Stimulated activated memory B cell treated with anti-CD40 and anti-IgM and Interleukin-4, amounts not matched to agents 10 μg/mL and 1 μg/mL and 100 μg/mL, for 72 hours (primary cell): ENCODE results near the gene GSTP1.
"Not testable (repeated sequence)": the region's sequence is repeated elsewhere in the genome, so short reads cannot be mapped to it uniquely, and the experiment has no call there.

Experiments used
- ATAC-seq: fragments of 150-1000 bp; cut with Tn5 transposase; 2 replicates; pipeline ENCODE4 v1.10.0; 2021
- H3K27ac Mint-ChIP-seq: one replicate; pipeline ENCODE4 v1.8.0; 2022; ENCODE audit warnings: mild to moderate bottlenecking, mixed read lengths
- H3K27me3 Mint-ChIP-seq: one replicate; pipeline ENCODE4 v1.8.0; 2022; ENCODE audit warnings: mixed read lengths
- H3K36me3 Mint-ChIP-seq: one replicate; pipeline ENCODE4 v1.8.0; 2022; ENCODE audit warnings: mixed read lengths
- H3K4me1 Mint-ChIP-seq: one replicate; pipeline ENCODE4 v1.8.0; 2022; ENCODE audit warnings: mixed read lengths
- H3K4me3 Mint-ChIP-seq: one replicate; pipeline ENCODE4 v1.8.0; 2022; ENCODE audit warnings: mild to moderate bottlenecking, moderate library complexity, mixed read lengths
- H3K9me3 Mint-ChIP-seq: one replicate; pipeline ENCODE4 v1.8.0; 2022; ENCODE audit warnings: mixed read lengths

GSTP1 gene

DNA sequence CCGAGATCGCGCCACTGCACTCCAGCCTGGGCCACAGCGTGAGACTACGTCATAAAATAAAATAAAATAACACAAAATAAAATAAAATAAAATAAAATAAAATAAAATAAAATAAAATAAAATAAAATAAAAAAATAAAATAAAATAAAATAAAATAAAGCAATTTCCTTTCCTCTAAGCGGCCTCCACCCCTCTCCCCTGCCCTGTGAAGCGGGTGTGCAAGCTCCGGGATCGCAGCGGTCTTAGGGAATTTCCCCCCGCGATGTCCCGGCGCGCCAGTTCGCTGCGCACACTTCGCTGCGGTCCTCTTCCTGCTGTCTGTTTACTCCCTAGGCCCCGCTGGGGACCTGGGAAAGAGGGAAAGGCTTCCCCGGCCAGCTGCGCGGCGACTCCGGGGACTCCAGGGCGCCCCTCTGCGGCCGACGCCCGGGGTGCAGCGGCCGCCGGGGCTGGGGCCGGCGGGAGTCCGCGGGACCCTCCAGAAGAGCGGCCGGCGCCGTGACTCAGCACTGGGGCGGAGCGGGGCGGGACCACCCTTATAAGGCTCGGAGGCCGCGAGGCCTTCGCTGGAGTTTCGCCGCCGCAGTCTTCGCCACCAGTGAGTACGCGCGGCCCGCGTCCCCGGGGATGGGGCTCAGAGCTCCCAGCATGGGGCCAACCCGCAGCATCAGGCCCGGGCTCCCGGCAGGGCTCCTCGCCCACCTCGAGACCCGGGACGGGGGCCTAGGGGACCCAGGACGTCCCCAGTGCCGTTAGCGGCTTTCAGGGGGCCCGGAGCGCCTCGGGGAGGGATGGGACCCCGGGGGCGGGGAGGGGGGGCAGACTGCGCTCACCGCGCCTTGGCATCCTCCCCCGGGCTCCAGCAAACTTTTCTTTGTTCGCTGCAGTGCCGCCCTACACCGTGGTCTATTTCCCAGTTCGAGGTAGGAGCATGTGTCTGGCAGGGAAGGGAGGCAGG is at the start of gene GSTP1:
TSS of gene GSTP1 (plus strand) at position 566 of the 958 bp plus-strand sequence. CDS start at position 598, 32 bp downstream.
- peaks cover 6% of the 10 kb centered on the region for H3K9me3 Mint-ChIP-seq
- H3K4me1 Mint-ChIP-seq: peaks cover 76% of the 10 kb centered on the region
- H3K27me3 Mint-ChIP-seq: peaks cover 16% of the 10 kb centered on the region
- H3K4me3 Mint-ChIP-seq: peak within 1 kb of the TSS; percentile 88
- H3K27ac Mint-ChIP-seq: peak within 1 kb of the TSS; percentile 98
- H3K36me3 Mint-ChIP-seq: peaks cover 30% of the 10 kb centered on the region
- ATAC-seq: peak; percentile 83

DNA sequence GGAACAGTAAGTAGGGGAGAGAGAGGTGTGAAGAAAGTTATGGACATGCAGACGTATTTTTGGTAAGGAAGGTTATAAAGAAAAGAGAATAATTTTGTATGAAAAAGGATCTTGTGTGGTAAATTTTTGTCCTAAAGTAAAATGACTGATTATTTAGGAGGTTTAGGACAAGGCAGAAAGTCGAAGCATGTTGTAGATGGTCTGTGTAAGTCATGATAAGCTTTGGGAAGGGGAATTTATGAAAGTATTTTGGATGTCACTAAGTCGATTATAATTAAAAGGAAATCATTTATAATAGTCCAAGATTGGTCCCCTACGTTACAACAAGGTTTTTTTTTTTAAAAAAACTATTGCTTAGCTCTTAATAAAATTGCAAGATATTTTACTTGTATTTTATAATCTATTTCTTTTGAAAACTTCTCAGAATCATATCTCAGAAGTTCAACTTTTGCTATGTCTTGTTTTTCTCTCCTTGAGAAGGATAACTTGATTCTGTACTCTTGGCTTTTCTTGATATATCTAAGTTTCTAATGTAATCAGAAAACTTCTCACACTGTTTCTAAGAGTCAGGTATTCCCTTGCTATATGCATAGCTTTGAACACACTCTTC is 49.4 kb upstream of the GSTP1 start:
- H3K27me3 Mint-ChIP-seq: peaks cover 29% of the 10 kb centered on the region
- no peaks in the 10 kb centered on the region for H3K4me1 Mint-ChIP-seq
- no peak overlapping the region for H3K27ac Mint-ChIP-seq
- no peak overlapping the region for H3K4me3 Mint-ChIP-seq
- peaks cover 13% of the 10 kb centered on the region for H3K9me3 Mint-ChIP-seq
- no peak for ATAC-seq
- no peaks in the 10 kb centered on the region for H3K36me3 Mint-ChIP-seq

DNA sequence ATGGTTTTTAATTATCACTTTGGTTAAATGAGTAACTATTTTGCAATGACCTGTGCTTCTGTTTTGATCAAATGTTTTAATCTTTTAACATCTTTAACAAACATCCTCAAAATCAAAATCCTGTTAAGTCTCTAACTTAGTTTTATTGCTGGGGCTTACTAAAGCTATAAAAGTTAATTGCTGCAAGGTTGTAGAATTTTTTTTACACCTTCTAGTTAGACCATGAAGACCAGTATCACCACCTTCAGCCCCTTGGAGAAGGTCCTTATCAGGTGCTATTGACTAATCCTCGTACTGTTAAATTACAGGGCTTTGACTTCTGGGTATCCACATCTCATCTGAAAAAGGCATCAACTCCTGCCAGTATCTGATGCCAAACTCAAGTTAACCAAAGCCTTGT is 48.1 kb upstream of the GSTP1 start:
- Mint-ChIP-seq H3K4me1 (no peaks in the 10 kb centered on the region), H3K36me3 (no peaks in the 10 kb centered on the region), H3K27me3 (peaks cover 23% of the 10 kb centered on the region), H3K27ac (no peak overlapping the region), H3K4me3 (no peak overlapping the region), H3K9me3 (peaks cover 13% of the 10 kb centered on the region)
- no peak for ATAC-seq

DNA sequence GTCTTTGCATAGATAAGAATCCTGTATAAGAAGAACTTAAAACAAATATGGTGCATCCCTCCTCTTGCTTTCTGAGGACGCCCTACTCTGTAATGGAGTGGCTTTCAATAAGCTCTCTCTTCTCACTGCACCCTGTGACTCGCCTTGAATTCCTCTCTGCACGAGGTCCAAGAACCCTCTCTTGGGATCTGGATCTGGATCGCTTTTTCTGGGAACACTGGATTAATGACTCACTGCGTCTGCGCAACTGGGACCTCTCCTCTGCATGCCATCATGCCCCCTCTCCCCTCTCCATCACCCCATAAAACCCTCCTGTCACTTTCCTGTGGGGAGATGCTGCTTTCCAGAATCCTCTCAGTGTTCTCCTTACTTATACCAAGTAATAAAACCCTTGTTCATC is 45.3 kb upstream of the GSTP1 start:
- H3K4me3 Mint-ChIP-seq: no peak overlapping the region

DNA sequence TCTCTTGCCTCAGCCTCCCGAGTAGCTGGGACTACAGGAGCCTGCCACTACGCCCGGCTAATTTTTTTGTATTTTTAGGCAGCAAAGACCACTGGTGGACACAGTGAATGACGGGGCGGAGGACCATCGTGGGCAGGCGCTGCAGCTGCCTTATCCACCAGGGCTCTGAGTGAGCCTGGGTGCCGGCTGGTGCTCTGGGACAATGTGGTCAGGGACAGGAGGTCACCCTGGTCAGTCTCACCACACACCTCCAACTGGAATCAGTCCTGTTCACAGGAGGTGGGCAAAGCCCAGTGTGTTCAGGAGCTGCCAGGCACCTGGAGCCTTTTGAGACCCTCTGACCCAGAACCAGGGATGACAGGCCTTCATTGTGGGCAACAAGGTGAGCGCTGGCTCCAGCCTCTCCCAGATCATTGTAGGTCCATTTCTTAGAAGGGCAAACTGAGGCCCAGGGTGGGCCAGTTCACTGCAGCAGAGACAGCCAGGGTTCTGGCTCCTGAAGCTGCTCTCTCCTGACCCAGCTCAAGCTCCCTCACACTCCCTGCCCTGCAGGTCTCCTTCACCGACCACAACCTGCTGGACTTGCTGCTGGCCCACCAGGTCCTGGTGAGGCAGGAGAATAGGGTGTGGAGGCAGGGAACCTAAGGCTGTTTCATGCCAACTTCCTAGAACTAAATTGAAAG is 44.6 kb upstream of the GSTP1 start:
- Mint-ChIP-seq H3K27ac (no peak overlapping the region), H3K4me1 (no peaks in the 10 kb centered on the region), H3K27me3 (peaks cover 18% of the 10 kb centered on the region), H3K36me3 (no peaks in the 10 kb centered on the region), H3K4me3 (no peak overlapping the region), H3K9me3 (peaks cover 5% of the 10 kb centered on the region)
- no peak for ATAC-seq

More for the DNA sequence above, 45.3 kb upstream of the GSTP1 start:
- no peaks in the 10 kb centered on the region for H3K4me1 Mint-ChIP-seq
- peaks cover 23% of the 10 kb centered on the region for H3K27me3 Mint-ChIP-seq
- H3K36me3 Mint-ChIP-seq: no peaks in the 10 kb centered on the region
- no peak overlapping the region for H3K27ac Mint-ChIP-seq
- H3K9me3 Mint-ChIP-seq: peaks cover 9% of the 10 kb centered on the region
- ATAC-seq: no peak

DNA sequence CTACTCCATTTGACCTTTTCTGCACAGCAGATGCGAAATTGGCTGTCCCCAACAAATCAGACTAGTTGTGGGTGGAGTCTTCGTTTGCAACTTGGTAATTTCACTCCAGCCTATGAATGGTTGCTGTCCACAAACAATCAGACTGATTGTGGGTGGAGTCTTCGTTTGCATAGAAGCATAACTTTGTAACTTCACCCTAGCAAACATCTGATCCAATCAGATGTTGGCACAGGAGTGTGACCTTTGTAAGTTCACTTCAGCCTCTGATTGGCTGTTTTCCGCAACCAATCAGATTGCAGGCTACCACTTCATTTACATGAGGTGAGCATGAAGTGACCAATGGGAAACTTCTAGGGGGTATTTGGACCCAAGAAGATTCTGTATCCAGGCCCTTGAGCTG is 44.1 kb upstream of the GSTP1 start:
- Mint-ChIP-seq H3K36me3 (no peaks in the 10 kb centered on the region), H3K9me3 (peaks cover 1% of the 10 kb centered on the region), H3K4me1 (no peaks in the 10 kb centered on the region), H3K4me3 (no peak overlapping the region), H3K27me3 (peaks cover 12% of the 10 kb centered on the region), H3K27ac (no peak overlapping the region)
- no peak for ATAC-seq

DNA sequence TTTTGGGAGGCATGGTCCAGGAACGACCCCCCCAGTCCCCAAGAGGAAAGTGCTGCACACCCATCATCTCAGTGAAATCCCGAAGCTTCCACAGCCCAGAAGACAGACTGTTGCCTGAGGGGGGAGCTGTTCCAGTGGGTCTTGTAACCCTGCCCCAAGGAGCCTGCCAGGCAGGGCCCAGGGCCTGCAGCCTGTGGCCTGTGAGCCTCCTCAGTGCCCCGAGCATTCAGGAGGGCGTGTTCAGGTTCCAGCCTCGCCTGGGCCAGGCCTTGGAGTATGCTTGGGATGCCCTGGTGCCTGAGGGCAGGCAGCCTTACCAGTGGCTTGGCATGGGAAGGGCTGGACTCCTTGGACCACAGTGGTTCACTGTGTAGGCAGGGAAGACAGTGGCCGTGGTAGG is 42.4 kb upstream of the GSTP1 start:
- Mint-ChIP-seq H3K9me3 (no peaks in the 10 kb centered on the region), H3K27me3 (peaks cover 20% of the 10 kb centered on the region), H3K36me3 (no peaks in the 10 kb centered on the region), H3K4me1 (no peaks in the 10 kb centered on the region), H3K4me3 (no peak overlapping the region), H3K27ac (no peak overlapping the region)
- ATAC-seq: no peak

DNA sequence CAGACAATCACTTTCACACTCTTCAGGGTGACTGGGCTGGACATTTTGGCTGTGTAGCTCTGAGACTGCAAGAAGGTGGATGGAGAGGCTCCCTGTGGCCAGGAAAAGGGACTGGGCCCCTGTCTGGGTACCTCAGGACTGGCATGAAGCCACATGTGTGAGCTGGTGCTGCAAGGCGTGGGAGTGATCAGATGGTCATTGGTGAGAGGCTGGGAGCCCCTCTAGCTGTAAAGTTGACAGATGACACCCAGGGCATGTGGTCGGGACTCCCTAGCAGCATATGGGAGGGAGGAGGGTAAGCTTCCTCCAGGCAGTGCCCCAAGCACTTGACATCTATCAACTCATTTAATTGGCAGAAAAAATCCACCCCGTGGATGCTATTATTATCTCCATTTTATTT is 41.4 kb upstream of the GSTP1 start:
- Mint-ChIP-seq H3K36me3 (no peaks in the 10 kb centered on the region), H3K4me3 (no peak overlapping the region), H3K27me3 (peaks cover 20% of the 10 kb centered on the region), H3K9me3 (no peaks in the 10 kb centered on the region), H3K4me1 (no peaks in the 10 kb centered on the region), H3K27ac (no peak overlapping the region)
- no peak for ATAC-seq

DNA sequence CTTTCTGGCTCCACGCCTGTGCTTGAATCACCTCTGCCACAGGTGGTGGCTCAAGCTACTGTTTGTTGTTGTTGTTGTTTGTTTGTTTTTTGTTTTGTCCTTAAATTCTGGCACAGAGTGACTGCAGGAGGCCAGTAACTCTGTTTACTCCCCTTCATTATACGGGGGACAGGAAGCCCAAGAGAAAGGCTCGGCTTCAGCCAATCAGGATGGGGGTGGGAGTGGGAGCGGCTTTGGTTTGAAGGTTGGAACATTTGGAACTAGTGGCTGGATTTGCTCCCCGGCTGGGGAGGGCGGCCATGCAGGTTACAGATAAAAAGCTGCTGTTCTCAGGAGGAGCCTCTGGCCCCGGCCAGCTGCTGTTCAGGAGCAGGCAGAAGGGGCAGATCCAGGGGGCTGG is 40.6 kb upstream of the GSTP1 start:
- no peaks in the 10 kb centered on the region for H3K9me3 Mint-ChIP-seq
- peaks cover 20% of the 10 kb centered on the region for H3K27me3 Mint-ChIP-seq
- no peaks in the 10 kb centered on the region for H3K4me1 Mint-ChIP-seq
- ATAC-seq: no peak
- no peak overlapping the region for H3K4me3 Mint-ChIP-seq
- H3K27ac Mint-ChIP-seq: no peak overlapping the region
- H3K36me3 Mint-ChIP-seq: no peaks in the 10 kb centered on the region

DNA sequence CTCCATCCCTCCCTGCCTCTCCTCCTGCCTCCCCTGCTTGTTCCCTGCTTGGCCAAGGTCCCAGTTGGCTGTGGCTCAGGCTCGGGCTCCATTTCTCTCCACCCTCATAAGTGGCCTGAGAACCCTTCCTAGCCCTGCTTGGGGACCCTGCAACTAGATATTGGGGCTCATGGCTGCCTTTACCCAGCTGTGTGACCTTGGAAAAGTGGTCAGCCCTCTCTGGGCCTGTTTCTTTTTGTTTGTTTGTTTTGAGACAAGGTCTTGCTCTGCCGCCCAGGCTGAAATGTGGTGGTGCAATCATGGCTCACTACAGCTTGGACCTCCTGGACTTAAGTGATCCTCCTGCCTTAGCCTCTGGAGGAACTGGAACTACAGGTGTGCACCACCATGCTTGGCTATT is 40.0 kb upstream of the GSTP1 start:
- H3K9me3 Mint-ChIP-seq: no peaks in the 10 kb centered on the region
- H3K4me3 Mint-ChIP-seq: no peak overlapping the region
- ATAC-seq: no peak
- no peaks in the 10 kb centered on the region for H3K36me3 Mint-ChIP-seq
- H3K27ac Mint-ChIP-seq: no peak overlapping the region
- no peaks in the 10 kb centered on the region for H3K4me1 Mint-ChIP-seq
- peaks cover 14% of the 10 kb centered on the region for H3K27me3 Mint-ChIP-seq

DNA sequence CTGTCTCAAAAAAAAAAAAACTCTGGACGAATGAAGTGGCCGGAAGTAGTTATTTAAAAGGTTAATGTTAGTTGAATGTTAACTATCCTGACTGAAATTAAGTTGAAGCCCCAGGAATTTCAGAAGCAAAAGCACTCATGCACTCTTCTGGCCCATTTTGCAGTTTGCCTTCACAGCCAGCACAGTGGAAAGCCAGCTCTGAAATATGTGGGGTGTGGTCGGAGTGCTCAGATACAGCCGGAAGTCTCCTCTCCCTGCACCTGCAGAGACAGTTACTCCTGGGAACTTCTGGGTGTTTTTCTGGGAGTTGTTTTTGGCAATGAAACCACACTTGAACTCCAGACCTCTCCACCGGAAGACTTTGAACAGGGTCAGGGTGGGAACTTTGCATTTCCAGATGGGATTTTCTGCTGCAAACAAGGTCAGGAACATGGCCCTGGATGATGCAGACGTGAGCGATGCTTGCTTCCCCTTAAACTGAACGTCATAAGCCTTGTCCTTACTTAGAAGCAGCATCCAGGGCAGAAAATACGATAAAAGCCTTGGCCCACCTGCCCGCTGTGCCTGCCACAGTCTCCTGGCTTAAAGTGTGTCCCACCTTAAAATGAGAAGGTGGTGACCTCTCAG is 38.9 kb upstream of the GSTP1 start:
- Mint-ChIP-seq H3K4me3 (no peak overlapping the region), H3K9me3 (no peaks in the 10 kb centered on the region), H3K27me3 (peaks cover 12% of the 10 kb centered on the region), H3K27ac (no peak overlapping the region), H3K4me1 (no peaks in the 10 kb centered on the region), H3K36me3 (no peaks in the 10 kb centered on the region)
- ATAC-seq: no peak

DNA sequence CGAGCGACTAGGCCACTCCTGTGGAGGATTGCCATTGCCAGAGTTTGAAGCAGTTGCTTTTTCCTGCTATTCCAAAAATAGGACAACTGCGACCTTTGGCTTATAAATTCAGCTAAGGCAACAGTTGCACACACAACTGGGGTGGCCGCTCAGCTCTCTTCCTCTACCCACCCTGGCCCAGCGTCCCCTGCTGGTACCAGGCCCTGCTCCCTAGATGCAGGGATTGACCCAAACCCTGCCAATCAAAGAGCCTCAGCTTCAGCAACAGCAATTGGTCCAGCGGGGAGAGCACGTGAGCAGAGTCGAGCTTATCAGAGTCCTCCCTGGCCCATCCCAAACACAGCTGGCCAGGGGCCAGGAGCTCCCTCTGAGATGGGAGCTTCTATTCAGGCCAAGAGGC is 38.3 kb upstream of the GSTP1 start:
- no peak for ATAC-seq
- H3K4me3 Mint-ChIP-seq: no peak overlapping the region
- no peaks in the 10 kb centered on the region for H3K36me3 Mint-ChIP-seq
- no peaks in the 10 kb centered on the region for H3K4me1 Mint-ChIP-seq
- no peak overlapping the region for H3K27ac Mint-ChIP-seq
- peaks cover 2% of the 10 kb centered on the region for H3K9me3 Mint-ChIP-seq
- peaks cover 17% of the 10 kb centered on the region for H3K27me3 Mint-ChIP-seq

DNA sequence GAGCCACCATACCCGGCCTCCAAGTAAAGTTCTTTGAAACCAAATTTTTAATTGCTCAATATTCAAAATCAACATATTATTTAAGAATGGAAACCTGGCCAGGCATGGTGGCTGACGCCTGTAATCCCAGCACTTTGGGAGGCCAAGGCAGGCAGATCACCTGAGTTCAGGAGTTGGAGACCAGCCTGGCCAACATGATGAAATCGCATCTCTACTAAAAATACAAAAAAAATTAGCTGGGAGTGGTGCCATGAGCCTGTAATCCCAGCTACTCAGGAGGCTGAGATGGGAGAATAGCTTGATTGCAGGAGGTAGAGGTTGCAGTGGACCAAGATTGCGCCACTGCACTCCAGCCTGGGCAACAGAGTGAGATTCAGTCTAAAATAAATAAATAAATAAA is 35.5 kb upstream of the GSTP1 start:
- peaks cover 18% of the 10 kb centered on the region for H3K9me3 Mint-ChIP-seq
- not testable (repeated sequence) for ATAC-seq, H3K4me3 Mint-ChIP-seq, H3K4me1 Mint-ChIP-seq, H3K27ac Mint-ChIP-seq
- peaks cover 14% of the 10 kb centered on the region for H3K36me3 Mint-ChIP-seq
- H3K27me3 Mint-ChIP-seq: peaks cover 18% of the 10 kb centered on the region

DNA sequence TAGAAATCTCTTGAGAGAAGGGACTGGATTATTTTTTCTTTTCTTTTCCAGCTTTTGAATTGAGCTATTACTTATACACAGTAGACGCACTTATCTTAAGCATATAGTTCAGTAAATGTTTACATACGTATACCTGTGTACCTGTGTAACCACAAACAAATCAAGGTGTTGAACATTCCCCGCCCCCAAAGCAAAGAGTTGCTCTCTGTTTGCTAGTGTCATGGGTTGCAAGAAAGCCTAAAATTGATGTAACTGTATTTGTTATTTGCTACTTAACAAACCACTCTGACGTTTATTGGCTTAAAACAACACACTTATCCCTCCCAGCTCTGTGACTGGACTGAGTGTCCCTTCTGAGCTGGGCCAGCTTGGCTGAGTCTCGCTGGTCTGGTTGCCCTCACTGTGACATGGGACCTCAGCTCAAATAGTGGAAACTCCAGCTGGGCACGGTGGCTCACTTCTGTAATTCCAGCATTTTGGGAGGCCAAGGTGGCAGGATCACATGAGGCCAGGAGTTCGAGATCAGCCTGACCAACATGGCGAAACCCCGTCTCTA is 35.0 kb upstream of the GSTP1 start:
- Mint-ChIP-seq H3K36me3 (peaks cover 14% of the 10 kb centered on the region), H3K9me3 (peaks cover 18% of the 10 kb centered on the region), H3K27me3 (peaks cover 18% of the 10 kb centered on the region), H3K4me3 (no peak overlapping the region), H3K4me1 (no peaks in the 10 kb centered on the region), H3K27ac (no peak overlapping the region)
- no peak for ATAC-seq

DNA sequence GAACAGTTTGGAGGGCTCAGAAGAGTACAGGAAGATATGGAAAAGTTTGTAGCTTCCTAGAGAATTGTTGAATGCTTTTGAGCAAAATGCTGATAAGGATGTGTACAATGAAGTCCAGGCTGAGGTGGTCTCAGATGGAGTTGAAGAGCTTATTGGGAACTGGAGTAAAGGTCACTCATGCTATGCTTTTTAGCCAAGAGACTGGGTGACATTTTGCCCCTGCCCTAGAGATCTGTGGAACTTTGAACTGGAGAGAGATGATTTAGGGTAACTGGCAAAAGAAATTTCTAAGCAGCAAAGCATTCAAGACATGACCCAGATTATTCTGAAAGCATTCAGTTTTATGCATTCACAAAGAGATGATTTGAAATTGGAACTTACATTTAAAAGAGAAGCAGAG is 32.5 kb upstream of the GSTP1 start:
- ATAC-seq: no peak
- Mint-ChIP-seq H3K4me3 (no peak overlapping the region), H3K9me3 (peaks cover 18% of the 10 kb centered on the region), H3K27ac (no peak overlapping the region), H3K27me3 (peaks cover 9% of the 10 kb centered on the region), H3K4me1 (no peaks in the 10 kb centered on the region), H3K36me3 (peaks cover 14% of the 10 kb centered on the region)
